ENCODE measurements around the gene SETD1B.

- TF ChIP-seq, protein P1, sequence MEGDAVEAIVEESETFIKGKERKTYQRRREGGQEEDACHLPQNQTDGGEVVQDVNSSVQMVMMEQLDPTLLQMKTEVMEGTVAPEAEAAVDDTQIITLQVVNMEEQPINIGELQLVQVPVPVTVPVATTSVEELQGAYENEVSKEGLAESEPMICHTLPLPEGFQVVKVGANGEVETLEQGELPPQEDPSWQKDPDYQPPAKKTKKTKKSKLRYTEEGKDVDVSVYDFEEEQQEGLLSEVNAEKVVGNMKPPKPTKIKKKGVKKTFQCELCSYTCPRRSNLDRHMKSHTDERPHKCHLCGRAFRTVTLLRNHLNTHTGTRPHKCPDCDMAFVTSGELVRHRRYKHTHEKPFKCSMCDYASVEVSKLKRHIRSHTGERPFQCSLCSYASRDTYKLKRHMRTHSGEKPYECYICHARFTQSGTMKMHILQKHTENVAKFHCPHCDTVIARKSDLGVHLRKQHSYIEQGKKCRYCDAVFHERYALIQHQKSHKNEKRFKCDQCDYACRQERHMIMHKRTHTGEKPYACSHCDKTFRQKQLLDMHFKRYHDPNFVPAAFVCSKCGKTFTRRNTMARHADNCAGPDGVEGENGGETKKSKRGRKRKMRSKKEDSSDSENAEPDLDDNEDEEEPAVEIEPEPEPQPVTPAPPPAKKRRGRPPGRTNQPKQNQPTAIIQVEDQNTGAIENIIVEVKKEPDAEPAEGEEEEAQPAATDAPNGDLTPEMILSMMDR (IDR thresholded peaks at IDR 0.05), result no peak
- no peak for TF ChIP-seq POLR2AphosphoS5 (IDR thresholded peaks at IDR 0.05)
- no peak for TF ChIP-seq POLR2A (IDR thresholded peaks at IDR 0.05)
Measured at GRCh38 chr12:121792607-121793439, 11.0 kb upstream of the SETD1B start.

Data from prostate gland (tissue), 2 donors.